ENCODE measurements around the gene PPCDC. TPM values are rescaled to one million over a fixed set of nuclear protein-coding genes. Genes with fewer than 3 reads are reported as not detected.

Gene PPCDC
- polyA plus RNA-seq, 1 donor (not counting 4 experiments of a cell fraction or from before 2014, with no cell fraction given) = 11.9 TPM

DNA sequence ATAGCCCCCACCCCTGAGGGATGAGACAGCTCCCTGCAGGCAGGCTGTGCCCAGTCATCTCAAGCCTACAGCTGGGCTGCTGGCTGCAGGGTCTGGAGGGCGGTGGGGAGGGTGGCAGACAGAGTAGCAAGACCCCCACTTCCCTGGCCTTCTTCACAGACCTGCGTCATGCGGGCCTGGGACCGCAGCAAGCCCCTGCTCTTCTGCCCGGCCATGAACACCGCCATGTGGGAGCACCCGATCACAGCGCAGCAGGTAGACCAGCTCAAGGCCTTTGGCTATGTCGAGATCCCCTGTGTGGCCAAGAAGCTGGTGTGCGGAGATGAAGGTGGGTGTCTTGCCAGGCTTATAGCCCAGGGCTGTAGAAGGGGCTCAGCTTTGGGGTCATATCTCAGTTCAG lies 25.0 kb downstream of the PPCDC start:
- Histone ChIP-seq H3K9ac (ENCODE audit: control insufficient read depth, extremely low read depth, insufficient read depth, low read length) (no peak overlapping the region), H2AFZ (ENCODE audit: control insufficient read depth, low read length) (no peak overlapping the region), H3K36me3 (ENCODE audit: control insufficient read depth in 2 of 2, extremely low read depth in 1 of 2, insufficient read depth in 2 of 2, low read length in 2 of 2) (peaks cover 11 to 17% of the 10 kb centered on the region in 2 experiments), H3K27ac (ENCODE audit: control insufficient read depth, insufficient read depth, low read length) (no peak overlapping the region), H3K9me3 (ENCODE audit: control insufficient read depth, low read depth, low read length) (no peaks in the 10 kb centered on the region), H3K4me1 (ENCODE audit: control insufficient read depth, extremely low read depth, insufficient read depth, low read length) (no peaks in the 10 kb centered on the region), H3K4me2 (ENCODE audit: control insufficient read depth, extremely low read depth, insufficient read depth, low read depth, low read length) (no peak overlapping the region), H4K20me1 (ENCODE audit: control insufficient read depth, extremely low read depth, insufficient read depth, low read length) (no peaks in the 10 kb centered on the region), H3K9me1 (ENCODE audit: control insufficient read depth, extremely low read depth, insufficient read depth, low read length) (no peaks in the 10 kb centered on the region), H3K27me3 (ENCODE audit: control insufficient read depth, extremely low read depth, insufficient read depth, low read length) (no peaks in the 10 kb centered on the region), H3K79me2 (ENCODE audit: control insufficient read depth, insufficient read depth, low read length) (no peaks in the 10 kb centered on the region), H3K4me3 (ENCODE audit: control insufficient read depth in 2 of 3, extremely low read depth in 1 of 3, insufficient read depth in 2 of 3, low read depth in 1 of 3, low read length in 3 of 3) (no peak overlapping the region)
- no peak for FAIRE-seq
- no peak for TF ChIP-seq EZH2 (IDR thresholded peaks at IDR 0.05; ENCODE audit: low read length)
- TF ChIP-seq, protein P1, sequence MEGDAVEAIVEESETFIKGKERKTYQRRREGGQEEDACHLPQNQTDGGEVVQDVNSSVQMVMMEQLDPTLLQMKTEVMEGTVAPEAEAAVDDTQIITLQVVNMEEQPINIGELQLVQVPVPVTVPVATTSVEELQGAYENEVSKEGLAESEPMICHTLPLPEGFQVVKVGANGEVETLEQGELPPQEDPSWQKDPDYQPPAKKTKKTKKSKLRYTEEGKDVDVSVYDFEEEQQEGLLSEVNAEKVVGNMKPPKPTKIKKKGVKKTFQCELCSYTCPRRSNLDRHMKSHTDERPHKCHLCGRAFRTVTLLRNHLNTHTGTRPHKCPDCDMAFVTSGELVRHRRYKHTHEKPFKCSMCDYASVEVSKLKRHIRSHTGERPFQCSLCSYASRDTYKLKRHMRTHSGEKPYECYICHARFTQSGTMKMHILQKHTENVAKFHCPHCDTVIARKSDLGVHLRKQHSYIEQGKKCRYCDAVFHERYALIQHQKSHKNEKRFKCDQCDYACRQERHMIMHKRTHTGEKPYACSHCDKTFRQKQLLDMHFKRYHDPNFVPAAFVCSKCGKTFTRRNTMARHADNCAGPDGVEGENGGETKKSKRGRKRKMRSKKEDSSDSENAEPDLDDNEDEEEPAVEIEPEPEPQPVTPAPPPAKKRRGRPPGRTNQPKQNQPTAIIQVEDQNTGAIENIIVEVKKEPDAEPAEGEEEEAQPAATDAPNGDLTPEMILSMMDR (optimal IDR thresholded peaks at IDR 0.05 in 1 of 3, IDR thresholded peaks at IDR 0.05 in 1 of 3, conservative IDR thresholded peaks at IDR 0.05 in 1 of 3; ENCODE audit: extremely low read depth in 1 of 3, insufficient read depth in 2 of 3, low read length in 3 of 3) = no peak
- DNase-seq (ENCODE audit: low read depth, low spot score) = no peak
- dilution Hi-C loops (cut with MboI; ENCODE audit: extremely low pct_ligation_motif_present, low sequenced_read_pairs) = no loop called here

DNA sequence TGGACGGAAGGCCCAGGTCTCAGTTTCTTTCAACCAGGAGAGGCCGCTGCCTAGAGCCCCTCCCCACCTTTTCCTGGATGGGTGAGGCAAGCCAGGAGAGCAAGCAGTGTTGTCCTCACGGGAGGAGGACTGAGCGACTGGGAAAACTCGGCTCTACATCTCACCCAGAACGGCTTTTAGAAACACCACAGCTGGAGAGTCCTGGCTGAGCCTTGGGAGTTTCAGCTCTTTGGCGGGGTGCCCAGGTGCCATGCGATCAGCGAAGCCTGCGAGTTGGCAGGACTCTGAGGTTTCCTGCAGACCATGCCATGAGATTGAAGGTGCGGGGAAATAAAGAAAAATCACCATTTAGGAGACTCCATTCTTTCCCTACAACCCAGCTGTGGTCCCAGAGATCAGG lies 26.0 kb downstream of the PPCDC start:
- dilution Hi-C loops (cut with MboI; ENCODE audit: extremely low pct_ligation_motif_present, low sequenced_read_pairs) = no loop called here
- Histone ChIP-seq H3K9me3 (ENCODE audit: control insufficient read depth, low read depth, low read length) (no peaks in the 10 kb centered on the region), H3K9me1 (ENCODE audit: control insufficient read depth, extremely low read depth, insufficient read depth, low read length) (no peaks in the 10 kb centered on the region), H2AFZ (ENCODE audit: control insufficient read depth, low read length) (no peak overlapping the region), H3K9ac (ENCODE audit: control insufficient read depth, extremely low read depth, insufficient read depth, low read length) (no peak overlapping the region), H3K36me3 (ENCODE audit: control insufficient read depth in 2 of 2, extremely low read depth in 1 of 2, insufficient read depth in 2 of 2, low read length in 2 of 2) (peaks cover 10 to 14% of the 10 kb centered on the region in 2 experiments), H3K79me2 (ENCODE audit: control insufficient read depth, insufficient read depth, low read length) (no peaks in the 10 kb centered on the region), H3K27me3 (ENCODE audit: control insufficient read depth, extremely low read depth, insufficient read depth, low read length) (no peaks in the 10 kb centered on the region), H3K4me1 (ENCODE audit: control insufficient read depth, extremely low read depth, insufficient read depth, low read length) (no peaks in the 10 kb centered on the region), H4K20me1 (ENCODE audit: control insufficient read depth, extremely low read depth, insufficient read depth, low read length) (no peaks in the 10 kb centered on the region), H3K27ac (ENCODE audit: control insufficient read depth, insufficient read depth, low read length) (no peak overlapping the region), H3K4me2 (ENCODE audit: control insufficient read depth, extremely low read depth, insufficient read depth, low read depth, low read length) (no peak overlapping the region), H3K4me3 (ENCODE audit: control insufficient read depth in 2 of 3, extremely low read depth in 1 of 3, insufficient read depth in 2 of 3, low read depth in 1 of 3, low read length in 3 of 3) (no peak overlapping the region)
- FAIRE-seq (no peak), DNase-seq (ENCODE audit: low read depth, low spot score) (no peak)
- TF ChIP-seq EZH2 (IDR thresholded peaks at IDR 0.05; ENCODE audit: low read length) = no peak
- TF ChIP-seq, protein P1 (optimal IDR thresholded peaks at IDR 0.05 in 1 of 3, IDR thresholded peaks at IDR 0.05 in 1 of 3, conservative IDR thresholded peaks at IDR 0.05 in 1 of 3; ENCODE audit: extremely low read depth in 1 of 3, insufficient read depth in 2 of 3, low read length in 3 of 3) = no peak

Data from keratinocyte (primary cell).